ENCODE measurements around the gene C16orf74.

The C16orf74 gene

GRCh38 chr16:85757341-85757822 is 6.5 kb upstream of the C16orf74 start:
- no peaks in the 10 kb centered on the region for H3K9me3 ChIP-seq (ENCODE audit: control insufficient read depth, low read length)
- peaks cover 25% of the 10 kb centered on the region for H3K27me3 ChIP-seq (replicated peaks; ENCODE audit: control insufficient read depth, insufficient read depth, low read length)
- DNase-seq (ENCODE audit: low read depth), result peak; percentile 62
- H3K9ac ChIP-seq (ENCODE audit: low read length), result no peak overlapping the region
- no peak overlapping the region for H3K4me3 ChIP-seq (ENCODE audit: low read length)
- H3K36me3 ChIP-seq (ENCODE audit: control insufficient read depth, insufficient read depth, low read length, severe bottlenecking), result no peaks in the 10 kb centered on the region
- no peaks in the 10 kb centered on the region for H3K4me1 ChIP-seq (ENCODE audit: control insufficient read depth, insufficient read depth, low read length)

GRCh38 chr16:85755929-85756768 is 5.3 kb upstream of the C16orf74 start:
- Histone ChIP-seq H3K4me3 (ENCODE audit: low read length) (no peak overlapping the region), H3K9ac (ENCODE audit: low read length) (no peak overlapping the region), H3K4me1 (ENCODE audit: control insufficient read depth, insufficient read depth, low read length) (peaks cover 3% of the 10 kb centered on the region), H3K9me3 (ENCODE audit: control insufficient read depth, low read length) (no peaks in the 10 kb centered on the region), H3K27me3 (replicated peaks; ENCODE audit: control insufficient read depth, insufficient read depth, low read length) (peaks cover 27% of the 10 kb centered on the region), H3K36me3 (ENCODE audit: control insufficient read depth, insufficient read depth, low read length, severe bottlenecking) (no peaks in the 10 kb centered on the region)
- no peak for DNase-seq (ENCODE audit: low read depth)

GRCh38 chr16:85754413-85754812 is 3.5 kb upstream of the C16orf74 start:
- H3K4me1 ChIP-seq (ENCODE audit: control insufficient read depth, insufficient read depth, low read length), result peaks cover 14% of the 10 kb centered on the region
- H3K36me3 ChIP-seq (ENCODE audit: control insufficient read depth, insufficient read depth, low read length, severe bottlenecking), result no peaks in the 10 kb centered on the region
- no peak overlapping the region for H3K9ac ChIP-seq (ENCODE audit: low read length)
- H3K27me3 ChIP-seq (replicated peaks; ENCODE audit: control insufficient read depth, insufficient read depth, low read length), result peaks cover 18% of the 10 kb centered on the region
- DNase-seq (ENCODE audit: low read depth), result no peak
- no peak overlapping the region for H3K4me3 ChIP-seq (ENCODE audit: low read length)
- H3K9me3 ChIP-seq (ENCODE audit: control insufficient read depth, low read length), result no peaks in the 10 kb centered on the region

GRCh38 chr16:85753976-85754375 is 3.1 kb upstream of the C16orf74 start:
- H3K36me3 ChIP-seq (ENCODE audit: control insufficient read depth, insufficient read depth, low read length, severe bottlenecking), result no peaks in the 10 kb centered on the region
- no peaks in the 10 kb centered on the region for H3K9me3 ChIP-seq (ENCODE audit: control insufficient read depth, low read length)
- DNase-seq (ENCODE audit: low read depth), result no peak

GRCh38 chr16:85753559-85753958 is 2.7 kb upstream of the C16orf74 start:
- H3K36me3 ChIP-seq (ENCODE audit: control insufficient read depth, insufficient read depth, low read length, severe bottlenecking), result no peaks in the 10 kb centered on the region
- peaks cover 13% of the 10 kb centered on the region for H3K27me3 ChIP-seq (replicated peaks; ENCODE audit: control insufficient read depth, insufficient read depth, low read length)
- no peak overlapping the region for H3K4me3 ChIP-seq (ENCODE audit: low read length)
- no peak for DNase-seq (ENCODE audit: low read depth)
- H3K4me1 ChIP-seq (ENCODE audit: control insufficient read depth, insufficient read depth, low read length), result peaks cover 14% of the 10 kb centered on the region
- H3K9ac ChIP-seq (ENCODE audit: low read length), result no peak overlapping the region
- no peaks in the 10 kb centered on the region for H3K9me3 ChIP-seq (ENCODE audit: control insufficient read depth, low read length)

More at GRCh38 chr16:85753976-85754375, 3.1 kb upstream of the C16orf74 start:
- H3K27me3 ChIP-seq (replicated peaks; ENCODE audit: control insufficient read depth, insufficient read depth, low read length), result peaks cover 14% of the 10 kb centered on the region
- H3K4me3 ChIP-seq (ENCODE audit: low read length), result no peak overlapping the region
- peaks cover 14% of the 10 kb centered on the region for H3K4me1 ChIP-seq (ENCODE audit: control insufficient read depth, insufficient read depth, low read length)
- H3K9ac ChIP-seq (ENCODE audit: low read length), result no peak overlapping the region

GRCh38 chr16:85752511-85753420 is 1.9 kb upstream of the C16orf74 start:
- no peak overlapping the region for H3K4me3 ChIP-seq (ENCODE audit: low read length)
- no peak for DNase-seq (ENCODE audit: low read depth)
- H3K9me3 ChIP-seq (ENCODE audit: control insufficient read depth, low read length), result no peaks in the 10 kb centered on the region
- H3K9ac ChIP-seq (ENCODE audit: low read length), result no peak overlapping the region
- H3K36me3 ChIP-seq (ENCODE audit: control insufficient read depth, insufficient read depth, low read length, severe bottlenecking), result no peaks in the 10 kb centered on the region
- H3K27me3 ChIP-seq (replicated peaks; ENCODE audit: control insufficient read depth, insufficient read depth, low read length), result peaks cover 13% of the 10 kb centered on the region
- peaks cover 14% of the 10 kb centered on the region for H3K4me1 ChIP-seq (ENCODE audit: control insufficient read depth, insufficient read depth, low read length)

GRCh38 chr16:85751698-85752501 is 1.0 kb upstream of the C16orf74 start:
- Histone ChIP-seq H3K4me3 (ENCODE audit: low read length) (no peak overlapping the region), H3K9me3 (ENCODE audit: control insufficient read depth, low read length) (no peaks in the 10 kb centered on the region), H3K36me3 (ENCODE audit: control insufficient read depth, insufficient read depth, low read length, severe bottlenecking) (no peaks in the 10 kb centered on the region), H3K4me1 (ENCODE audit: control insufficient read depth, insufficient read depth, low read length) (peaks cover 15% of the 10 kb centered on the region), H3K9ac (ENCODE audit: low read length) (no peak overlapping the region), H3K27me3 (replicated peaks; ENCODE audit: control insufficient read depth, insufficient read depth, low read length) (peaks cover 13% of the 10 kb centered on the region)
- no peak for DNase-seq (ENCODE audit: low read depth)

- no peaks in the 10 kb centered on the region for H3K36me3 ChIP-seq (ENCODE audit: control insufficient read depth, insufficient read depth, low read length, severe bottlenecking)
- H3K27me3 ChIP-seq (replicated peaks; ENCODE audit: control insufficient read depth, insufficient read depth, low read length), result peaks cover 13% of the 10 kb centered on the region
- peak overlapping the region; percentile 82 for H3K4me3 ChIP-seq (ENCODE audit: low read length)
- peak overlapping the region; percentile 72 for H3K9ac ChIP-seq (ENCODE audit: low read length)
- peak; percentile 59 for DNase-seq (ENCODE audit: low read depth)
- no peaks in the 10 kb centered on the region for H3K9me3 ChIP-seq (ENCODE audit: control insufficient read depth, low read length)
- H3K4me1 ChIP-seq (ENCODE audit: control insufficient read depth, insufficient read depth, low read length), result peaks cover 24% of the 10 kb centered on the region
Measured at GRCh38 chr16:85750146-85750826, 610 bp downstream of the C16orf74 start.

GRCh38 chr16:85749771-85750145 is 1.1 kb downstream of the C16orf74 start:
- H3K4me3 ChIP-seq (ENCODE audit: low read length), result peak overlapping the region; percentile 82
- no peaks in the 10 kb centered on the region for H3K9me3 ChIP-seq (ENCODE audit: control insufficient read depth, low read length)
- H3K27me3 ChIP-seq (replicated peaks; ENCODE audit: control insufficient read depth, insufficient read depth, low read length), result peaks cover 13% of the 10 kb centered on the region
- no peaks in the 10 kb centered on the region for H3K36me3 ChIP-seq (ENCODE audit: control insufficient read depth, insufficient read depth, low read length, severe bottlenecking)
- peak overlapping the region; percentile 72 for H3K9ac ChIP-seq (ENCODE audit: low read length)
- DNase-seq (ENCODE audit: low read depth), result no peak
- H3K4me1 ChIP-seq (ENCODE audit: control insufficient read depth, insufficient read depth, low read length), result peaks cover 24% of the 10 kb centered on the region

GRCh38 chr16:85746460-85747215 is 4.3 kb downstream of the C16orf74 start:
- no peak for DNase-seq (ENCODE audit: low read depth)
- peaks cover 3% of the 10 kb centered on the region for H3K27me3 ChIP-seq (replicated peaks; ENCODE audit: control insufficient read depth, insufficient read depth, low read length)

More at GRCh38 chr16:85746460-85747215, 4.3 kb downstream of the C16orf74 start:
- H3K4me1 ChIP-seq (ENCODE audit: control insufficient read depth, insufficient read depth, low read length), result peaks cover 21% of the 10 kb centered on the region
- H3K36me3 ChIP-seq (ENCODE audit: control insufficient read depth, insufficient read depth, low read length, severe bottlenecking), result no peaks in the 10 kb centered on the region
- no peak overlapping the region for H3K4me3 ChIP-seq (ENCODE audit: low read length)
- no peaks in the 10 kb centered on the region for H3K9me3 ChIP-seq (ENCODE audit: control insufficient read depth, low read length)
- no peak overlapping the region for H3K9ac ChIP-seq (ENCODE audit: low read length)

All from adipocyte (in vitro differentiated cells).